ENCODE measurements around the gene CFAP100. TPM values are rescaled to one million over a fixed set of nuclear protein-coding genes. Genes with fewer than 3 reads are reported as not detected.

Gene CFAP100
- total and polyA plus RNA-seq, 9 of the 15 experiments (the other 6 are each of a cell fraction or from before 2014, with no cell fraction given): not detected

DNA sequence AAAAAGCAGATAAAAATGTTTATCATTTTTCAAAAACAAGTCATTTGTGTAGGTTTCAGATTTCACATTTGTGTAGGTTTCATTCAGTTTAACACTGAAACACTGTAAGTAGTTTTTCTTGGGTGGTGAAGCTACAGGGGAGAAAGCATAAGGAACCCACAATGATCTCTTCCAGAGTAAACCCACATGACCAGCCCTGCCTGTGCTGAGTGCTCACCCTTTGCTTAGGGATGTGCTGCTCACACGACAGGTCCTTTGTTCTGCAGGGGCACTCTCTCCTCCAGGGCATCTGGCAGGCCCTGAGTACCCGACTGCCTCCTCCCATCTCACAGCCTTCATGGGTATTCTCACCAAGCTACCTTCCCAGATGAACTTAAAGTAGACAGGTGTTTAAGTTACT lies 52.1 kb downstream of the CFAP100 start:
- Histone ChIP-seq H3K4me1 (replicated peaks in 1 of 2; ENCODE audit: control insufficient read depth in 2 of 2, insufficient read depth in 2 of 2, low read length in 2 of 2) (no peaks in the 10 kb centered on the region), H3K4me3 (no peak overlapping the region), H2AFZ (ENCODE audit: low read depth, low read length) (no peak overlapping the region), H3K4me2 (ENCODE audit: insufficient read depth, low read length) (no peak overlapping the region), H3K9me3 (replicated peaks; ENCODE audit: control insufficient read depth, insufficient read depth, low read depth, low read length) (no peaks in the 10 kb centered on the region), H3K9me1 (ENCODE audit: control insufficient read depth, insufficient read depth, low read length) (no peaks in the 10 kb centered on the region), H3K36me3 (ENCODE audit: control insufficient read depth, insufficient read depth, low read length) (peaks cover 25% of the 10 kb centered on the region; the same call in 2 of the 3 replicates), H3K9ac (ENCODE audit: insufficient read depth in 1 of 2, low read depth in 2 of 2, low read length in 2 of 2) (no peak overlapping the region), H3K27me3 (ENCODE audit: control insufficient read depth in 2 of 2, insufficient read depth in 2 of 2, low read length in 2 of 2) (no peaks in the 10 kb centered on the region; a peak in 1 of 5 replicates), H3K27ac (ENCODE audit: extremely low read depth, low read depth, low read length) (no peak overlapping the region), H3K79me2 (ENCODE audit: control insufficient read depth, insufficient read depth, low read length) (no peaks in the 10 kb centered on the region), H4K20me1 (replicated peaks; ENCODE audit: control insufficient read depth, insufficient read depth, low read length) (no peaks in the 10 kb centered on the region)
- no peak for ATAC-seq
- in situ Hi-C loops (cut with MboI): no loop called here
- no peak for TF ChIP-seq RBBP5 (IDR thresholded peaks at IDR 0.05; ENCODE audit: borderline replicate concordance, insufficient read depth, low read length, poor library complexity, severe bottlenecking)
- no peak for TF ChIP-seq ZNF174 (CRISPR knock-in tag; IDR thresholded peaks at IDR 0.05)
- no peak for TF ChIP-seq ZNF274 (IDR thresholded peaks at IDR 0.05; ENCODE audit: borderline replicate concordance, low read depth, low read length)
- TF ChIP-seq FOXP1 (CRISPR knock-in tag; IDR thresholded peaks at IDR 0.05): no peak
- TF ChIP-seq NR2C2 (CRISPR knock-in tag; IDR thresholded peaks at IDR 0.05): no peak
- TF ChIP-seq NR2C2 (tag; IDR thresholded peaks at IDR 0.05): no peak
- TF ChIP-seq IRF2 (CRISPR knock-in tag; IDR thresholded peaks at IDR 0.05): no peak
- TF ChIP-seq, protein P1, sequence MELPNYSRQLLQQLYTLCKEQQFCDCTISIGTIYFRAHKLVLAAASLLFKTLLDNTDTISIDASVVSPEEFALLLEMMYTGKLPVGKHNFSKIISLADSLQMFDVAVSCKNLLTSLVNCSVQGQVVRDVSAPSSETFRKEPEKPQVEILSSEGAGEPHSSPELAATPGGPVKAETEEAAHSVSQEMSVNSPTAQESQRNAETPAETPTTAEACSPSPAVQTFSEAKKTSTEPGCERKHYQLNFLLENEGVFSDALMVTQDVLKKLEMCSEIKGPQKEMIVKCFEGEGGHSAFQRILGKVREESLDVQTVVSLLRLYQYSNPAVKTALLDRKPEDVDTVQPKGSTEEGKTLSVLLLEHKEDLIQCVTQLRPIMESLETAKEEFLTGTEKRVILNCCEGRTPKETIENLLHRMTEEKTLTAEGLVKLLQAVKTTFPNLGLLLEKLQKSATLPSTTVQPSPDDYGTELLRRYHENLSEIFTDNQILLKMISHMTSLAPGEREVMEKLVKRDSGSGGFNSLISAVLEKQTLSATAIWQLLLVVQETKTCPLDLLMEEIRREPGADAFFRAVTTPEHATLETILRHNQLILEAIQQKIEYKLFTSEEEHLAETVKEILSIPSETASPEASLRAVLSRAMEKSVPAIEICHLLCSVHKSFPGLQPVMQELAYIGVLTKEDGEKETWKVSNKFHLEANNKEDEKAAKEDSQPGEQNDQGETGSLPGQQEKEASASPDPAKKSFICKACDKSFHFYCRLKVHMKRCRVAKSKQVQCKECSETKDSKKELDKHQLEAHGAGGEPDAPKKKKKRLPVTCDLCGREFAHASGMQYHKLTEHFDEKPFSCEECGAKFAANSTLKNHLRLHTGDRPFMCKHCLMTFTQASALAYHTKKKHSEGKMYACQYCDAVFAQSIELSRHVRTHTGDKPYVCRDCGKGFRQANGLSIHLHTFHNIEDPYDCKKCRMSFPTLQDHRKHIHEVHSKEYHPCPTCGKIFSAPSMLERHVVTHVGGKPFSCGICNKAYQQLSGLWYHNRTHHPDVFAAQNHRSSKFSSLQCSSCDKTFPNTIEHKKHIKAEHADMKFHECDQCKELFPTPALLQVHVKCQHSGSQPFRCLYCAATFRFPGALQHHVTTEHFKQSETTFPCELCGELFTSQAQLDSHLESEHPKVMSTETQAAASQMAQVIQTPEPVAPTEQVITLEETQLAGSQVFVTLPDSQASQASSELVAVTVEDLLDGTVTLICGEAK (IDR thresholded peaks at IDR 0.05): no peak
- TF ChIP-seq, protein P1 (CRISPR knock-in tag; IDR thresholded peaks at IDR 0.05): no peak
- TF ChIP-seq ZNF668 (CRISPR knock-in tag; IDR thresholded peaks at IDR 0.05): no peak
- no peak for TF ChIP-seq STAT6 (CRISPR knock-in tag; IDR thresholded peaks at IDR 0.05)
- TF ChIP-seq MAX (CRISPR knock-in tag; IDR thresholded peaks at IDR 0.05): no peak
- POLR2A ChIA-PET: interaction anchor here (1.6 to 1.7 kb wide), 2 partner anchors 13 to 25 kb away, joined by 3 to 8 read pairs; no protein-coding TSS in a partner anchor
- FAIRE-seq: no peak
- no peak for DNase-seq (ENCODE audit: extremely low read depth in 1 of 4, low spot score in 3 of 4)
- CTCF ChIA-PET (ENCODE audit: low intra/inter-chr PET ratio): no interaction called here
- intact Hi-C loops (cut with micrococcal nuclease): no loop called here
- 100% methylated on average over 1 of the region's 2 CpGs for WGBS (ENCODE audit: insufficient coverage, low coverage, missing lambda C conversion rate)
- no TSS peak for BruUV-seq (replicated peaks)

Data from K562 (cell line).